CD4-positive, alpha-beta memory T cell (primary cell): Measurements from ENCODE around the gene ATM. TPM values are rescaled to one million over a fixed set of nuclear protein-coding genes. Genes with fewer than 3 reads are reported as not detected.
"Not testable (repeated sequence)": the region's sequence is repeated elsewhere in the genome, so short reads cannot be mapped to it uniquely, and the experiment has no call there.

ENCODE experiments used
- CTCF ChIA-PET: fragments of 350-600 bp; sonication (Branson Sonifier 250); formaldehyde crosslinking; loops from one replicate; lab custom pipeline; 2021; ENCODE audit warnings: inconsistent platforms; ENCODE audit not compliant: partially characterized antibody; lab: Charles Lee
- POLR2A ChIA-PET: fragments of 350-600 bp; sonication (Branson Sonifier 250); formaldehyde crosslinking; loops from one replicate; lab custom pipeline; 2021; ENCODE audit not compliant: partially characterized antibody; lab: Charles Lee
- DNase-seq, 5 donors: peaks; one replicate each; pipeline versions ENCODE4 v3.0.0 to v3.0.0-alpha.2; 2020 to 2022; ENCODE audit warnings: mixed read lengths in 1 of 5
- H3K27ac ChIP-seq: one replicate; pipeline ENCODE4 v1.7.0; 2013; ENCODE audit warnings: low read depth, low read length
- H3K27me3 ChIP-seq: 2 replicates; pipeline ENCODE4 v1.7.0; 2013; ENCODE audit warnings: mild to moderate bottlenecking, low read length, moderate library complexity; ENCODE audit not compliant: insufficient read depth
- H3K36me3 ChIP-seq: 2 replicates; pipeline ENCODE4 v1.7.0; 2013; ENCODE audit warnings: mild to moderate bottlenecking, low read length, moderate library complexity; ENCODE audit not compliant: insufficient read depth
- H3K4me1 ChIP-seq: 2 replicates; pipeline ENCODE4 v1.7.0; 2013; ENCODE audit warnings: mild to moderate bottlenecking, low read length, moderate library complexity; ENCODE audit not compliant: insufficient read depth
- H3K4me3 ChIP-seq, 2 donors: one replicate each; pipeline ENCODE4 v1.7.0; 2013; ENCODE audit warnings: low read length in 2 of 2, mild to moderate bottlenecking in 1 of 2
- H3K9me3 ChIP-seq, 2 donors: one replicate each; pipeline ENCODE4 v1.7.0; 2013; ENCODE audit warnings: low read length in 2 of 2, control low read depth in 1 of 2; ENCODE audit not compliant: control insufficient read depth in 1 of 2
- H3K27ac Mint-ChIP-seq, 7 donors: one replicate each; pipeline ENCODE4 v1.8.0; 2020 to 2021; ENCODE audit warnings: mixed read lengths in 7 of 7, mild to moderate bottlenecking in 6 of 7, inconsistent platforms in 3 of 7, moderate library complexity in 3 of 7
- H3K27me3 Mint-ChIP-seq, 2 donors: one replicate each; pipeline ENCODE4 v1.8.0; 2020 to 2021; ENCODE audit warnings: mixed read lengths in 2 of 2
- H3K36me3 Mint-ChIP-seq, 2 donors: one replicate each; pipeline ENCODE4 v1.8.0; 2020 to 2021; ENCODE audit warnings: mixed read lengths in 2 of 2, inconsistent platforms in 1 of 2, mild to moderate bottlenecking in 1 of 2
- H3K4me1 Mint-ChIP-seq, 4 donors: one replicate each; pipeline ENCODE4 v1.8.0; 2020 to 2021; ENCODE audit warnings: mixed read lengths in 4 of 4, mild to moderate bottlenecking in 1 of 4
- H3K4me3 Mint-ChIP-seq, 8 donors: one replicate each; pipeline ENCODE4 v1.8.0; 2020 to 2021; ENCODE audit warnings: mixed read lengths in 8 of 8, mild to moderate bottlenecking in 7 of 8, moderate library complexity in 6 of 8, inconsistent platforms in 3 of 8
- H3K9me3 Mint-ChIP-seq, 8 donors: one replicate each; pipeline ENCODE4 v1.8.0; 2020 to 2021; ENCODE audit warnings: mixed read lengths in 8 of 8, mild to moderate bottlenecking in 5 of 8, inconsistent platforms in 3 of 8, moderate library complexity in 1 of 8
- intact Hi-C: fragments of 100-400 bp; cut with micrococcal nuclease; formaldehyde crosslinking; loops from one replicate; pipeline ENCODE4 v1.15.1; 2023
- polyA plus RNA-seq, 2 donors: library from polyadenylated mRNA; unstranded; fragments of 300-500 nt; fragmentation: Illumina TruSeq; gene quantifications; one replicate each; pipeline ENCODE4 v1.2.3, GENCODE V29; 2021
- total RNA-seq, 2 experiments: library from RNA; stranded (reverse); gene quantifications; one replicate each; pipeline ENCODE4 v1.2.3, GENCODE V29; 2021

The ATM gene
- total and polyA plus RNA-seq, 4 experiments from 2014 or later = 48.6 to 555 (median 292) TPM

DNA sequence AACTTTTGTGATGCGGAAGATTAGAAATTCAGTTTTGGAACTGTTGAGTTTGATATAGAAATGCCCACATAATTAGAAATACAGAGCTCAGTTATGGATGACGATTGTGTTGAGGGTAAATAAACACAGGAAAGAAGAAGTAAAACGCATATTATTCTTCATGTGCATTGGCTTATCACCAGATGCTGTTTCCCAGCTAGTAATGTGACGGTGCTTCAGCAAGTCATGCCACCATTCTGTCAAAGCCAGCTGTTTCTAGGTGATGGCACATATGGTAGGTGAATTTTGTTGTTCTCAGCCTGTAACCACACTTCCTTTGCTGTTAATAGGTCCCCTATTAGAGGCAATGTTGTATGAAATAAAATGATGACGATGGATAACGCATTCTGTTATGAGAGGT lies 175.6 kb downstream of the ATM start:
- POLR2A ChIA-PET = interaction anchor here (0.6 kb wide), 1 partner anchor 302 kb away, joined by 3 read pairs; no protein-coding TSS in a partner anchor

DNA sequence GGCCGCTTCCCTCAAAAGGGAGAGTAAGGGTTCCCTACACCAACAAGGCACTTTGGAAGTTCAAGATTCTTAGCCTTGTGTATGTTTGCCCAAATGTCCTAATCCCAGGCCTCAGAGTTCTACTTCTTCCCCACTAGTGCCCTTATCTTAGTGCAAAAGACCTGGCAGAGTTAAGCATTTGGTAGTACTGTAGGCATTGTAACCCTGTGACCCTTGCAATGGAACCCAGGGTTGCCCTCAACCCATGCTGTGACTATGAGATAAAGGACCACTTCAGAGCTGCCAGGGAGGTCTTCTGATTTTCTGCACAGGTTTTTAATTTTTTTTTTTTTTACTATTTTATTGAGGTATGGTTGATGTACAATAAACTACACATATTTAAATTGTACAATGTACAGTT lies 179.4 kb downstream of the ATM start:
- Histone ChIP-seq H3K4me1 (no peaks in the 10 kb centered on the region), H3K4me3 (no peak overlapping the region), H3K27ac (no peak overlapping the region), H3K36me3 (no peaks in the 10 kb centered on the region), H3K27me3 (no peaks in the 10 kb centered on the region), H3K9me3 (no peaks in the 10 kb centered on the region)
- intact Hi-C loops = no loop called here
- ChIA-PET CTCF (no interaction called here), POLR2A (no interaction called here)
- Mint-ChIP-seq H3K27me3 (no peaks in the 10 kb centered on the region), H3K4me1 (no peaks in the 10 kb centered on the region), H3K4me3 (no peak overlapping the region), H3K27ac (no peak overlapping the region), H3K9me3 (no peaks in the 10 kb centered on the region), H3K36me3 (no peaks in the 10 kb centered on the region)
- no peak for DNase-seq

More for the DNA sequence above, 175.6 kb downstream of the ATM start:
- Mint-ChIP-seq H3K36me3 (no peaks in the 10 kb centered on the region), H3K27me3 (no peaks in the 10 kb centered on the region), H3K4me3 (no peak overlapping the region), H3K9me3 (no peaks in the 10 kb centered on the region), H3K27ac (no peak overlapping the region), H3K4me1 (no peaks in the 10 kb centered on the region)
- Histone ChIP-seq H3K27ac (no peak overlapping the region), H3K4me1 (no peaks in the 10 kb centered on the region), H3K4me3 (no peak overlapping the region), H3K36me3 (no peaks in the 10 kb centered on the region), H3K27me3 (no peaks in the 10 kb centered on the region), H3K9me3 (no peaks in the 10 kb centered on the region)
- DNase-seq = no peak
- CTCF ChIA-PET = no interaction called here
- intact Hi-C loops = no loop called here

DNA sequence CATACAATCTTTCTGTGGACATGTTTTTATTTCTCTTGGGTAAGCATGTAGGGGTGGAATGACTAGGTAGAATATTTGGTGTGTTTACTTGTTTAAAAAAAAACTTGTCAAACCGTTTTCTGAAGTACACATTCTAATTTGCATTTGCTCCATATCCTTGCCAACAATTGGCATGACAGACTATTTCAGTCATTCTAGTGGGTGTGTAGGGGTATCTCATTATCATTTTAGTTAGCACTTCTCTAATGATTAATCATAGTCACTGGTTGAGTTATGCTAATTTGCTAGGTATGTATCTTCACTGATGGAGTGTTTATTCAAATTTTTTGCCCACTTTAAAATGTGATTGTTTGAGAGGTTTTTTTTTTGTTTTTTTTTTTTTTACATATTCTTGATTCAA lies 180.2 kb downstream of the ATM start:
- Histone ChIP-seq H3K27ac (no peak overlapping the region), H3K4me3 (no peak overlapping the region), H3K36me3 (no peaks in the 10 kb centered on the region), H3K27me3 (no peaks in the 10 kb centered on the region), H3K9me3 (no peaks in the 10 kb centered on the region), H3K4me1 (no peaks in the 10 kb centered on the region)
- no peak overlapping the region for H3K4me3 Mint-ChIP-seq
- H3K9me3 Mint-ChIP-seq = no peaks in the 10 kb centered on the region
- no peaks in the 10 kb centered on the region for H3K36me3 Mint-ChIP-seq
- no peak for DNase-seq
- ChIA-PET POLR2A (no interaction called here), CTCF (no interaction called here)
- intact Hi-C loops = no loop called here
- no peaks in the 10 kb centered on the region for H3K4me1 Mint-ChIP-seq
- no peaks in the 10 kb centered on the region for H3K27me3 Mint-ChIP-seq
- H3K27ac Mint-ChIP-seq = no peak overlapping the region

DNA sequence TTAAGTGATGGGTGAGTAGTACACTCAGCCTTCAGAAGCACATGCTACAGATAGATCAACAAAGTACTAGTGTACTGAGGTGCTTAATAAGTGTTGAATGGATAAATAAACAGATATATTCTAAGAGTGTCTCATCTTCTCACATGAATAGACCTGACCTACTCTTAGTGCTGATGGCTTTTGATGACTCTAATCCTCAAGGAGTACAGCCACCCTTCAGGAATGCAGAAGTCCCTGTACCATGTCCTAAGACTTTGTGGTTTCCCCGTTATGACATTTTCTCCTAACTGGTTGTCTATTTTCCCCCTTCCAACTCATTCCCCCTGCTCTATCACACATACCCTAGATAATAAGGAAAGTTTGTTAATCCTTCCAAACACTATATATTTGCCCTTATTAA lies 182.8 kb downstream of the ATM start:
- H3K4me1 Mint-ChIP-seq = peaks cover 0 to 3% (median 0%) of the 10 kb centered on the region in 4 donors

DNA sequence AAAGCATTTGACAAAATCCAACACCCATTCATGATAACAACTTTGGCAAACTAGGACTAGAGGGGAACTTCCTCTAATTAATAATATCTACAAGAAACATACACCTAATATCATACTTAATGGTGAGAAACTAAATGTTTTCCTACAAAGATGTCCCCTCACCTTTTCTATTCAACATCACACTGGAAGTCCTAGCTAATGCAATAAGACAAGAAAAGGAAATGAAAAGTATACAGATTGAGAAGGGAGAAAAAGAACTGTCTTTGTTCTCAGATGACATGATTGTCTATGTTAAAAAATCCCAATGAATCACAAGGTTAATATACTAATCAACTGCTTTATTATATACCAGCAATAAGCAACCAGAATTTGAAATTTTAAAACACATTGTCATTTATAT lies 192.1 kb downstream of the ATM start:
- peaks cover 0 to 3% (median 0%) of the 10 kb centered on the region in 4 donors for H3K4me1 Mint-ChIP-seq
- H3K27ac Mint-ChIP-seq = no peak overlapping the region
- H3K36me3 Mint-ChIP-seq = peaks cover 0 to 3% of the 10 kb centered on the region in 2 donors
- CTCF ChIA-PET = no interaction called here
- POLR2A ChIA-PET = no interaction called here
- H3K4me3 Mint-ChIP-seq = no peak overlapping the region
- Histone ChIP-seq H3K27me3 (no peaks in the 10 kb centered on the region), H3K4me1 (no peaks in the 10 kb centered on the region), H3K36me3 (no peaks in the 10 kb centered on the region), H3K4me3 (no peak overlapping the region), H3K9me3 (no peaks in the 10 kb centered on the region), H3K27ac (no peak overlapping the region)
- H3K27me3 Mint-ChIP-seq = no peaks in the 10 kb centered on the region
- intact Hi-C loops = no loop called here
- peaks cover 0 to 12% (median 2%) of the 10 kb centered on the region in 8 donors for H3K9me3 Mint-ChIP-seq
- no peak for DNase-seq

More for the DNA sequence above, 182.8 kb downstream of the ATM start:
- DNase-seq = no peak
- Histone ChIP-seq H3K27ac (no peak overlapping the region), H3K4me1 (no peaks in the 10 kb centered on the region), H3K4me3 (no peak overlapping the region), H3K27me3 (no peaks in the 10 kb centered on the region), H3K36me3 (no peaks in the 10 kb centered on the region), H3K9me3 (no peaks in the 10 kb centered on the region)
- ChIA-PET CTCF (no interaction called here), POLR2A (no interaction called here)
- intact Hi-C loops = no loop called here
- Mint-ChIP-seq H3K27ac (no peak overlapping the region), H3K9me3 (peaks cover 0 to 4% (median 0%) of the 10 kb centered on the region in 8 donors), H3K4me3 (no peak overlapping the region), H3K36me3 (no peaks in the 10 kb centered on the region), H3K27me3 (peaks cover 0 to 2% of the 10 kb centered on the region in 2 donors)

DNA sequence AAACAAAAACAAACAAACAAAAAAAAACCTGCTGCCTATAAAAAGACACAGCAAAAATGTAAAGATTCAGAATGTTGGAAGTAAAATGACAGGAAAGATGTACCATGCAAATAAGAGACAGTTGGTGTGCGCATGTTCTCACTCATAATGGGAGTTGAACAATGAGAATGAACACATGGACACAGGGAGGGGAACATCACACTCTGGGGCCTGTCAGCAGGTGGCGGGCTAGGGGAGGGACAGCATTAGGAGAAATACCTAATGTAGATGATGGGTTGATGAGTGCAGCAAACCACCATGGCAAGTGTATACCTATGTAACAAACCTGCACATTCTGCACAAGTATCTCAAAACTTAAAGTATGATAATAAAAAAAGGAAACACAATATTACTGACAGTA lies 194.7 kb downstream of the ATM start:
- DNase-seq = peak; percentile 27 to 44 (median 32)
- H3K36me3 ChIP-seq, H3K27ac ChIP-seq, H3K9me3 ChIP-seq, H3K4me1 ChIP-seq, POLR2A ChIA-PET, H3K4me3 Mint-ChIP-seq, H3K27me3 Mint-ChIP-seq, H3K27me3 ChIP-seq, H3K36me3 Mint-ChIP-seq, H3K4me1 Mint-ChIP-seq, H3K4me3 ChIP-seq: not testable (repeated sequence)
- intact Hi-C loops = loop anchor here (1.0 kb wide), 1 partner anchor 231 kb away; no protein-coding TSS in a partner anchor
- CTCF ChIA-PET = interaction anchor here (1.2 to 2.4 kb wide), 3 partner anchors 228 to 316 kb away, joined by 4 to 10 read pairs (median 4); no protein-coding TSS in a partner anchor
- peak overlapping the region in 1 of 7 donors; percentile 9 for H3K27ac Mint-ChIP-seq
- peaks cover 0 to 14% (median 5%) of the 10 kb centered on the region in 8 donors for H3K9me3 Mint-ChIP-seq
